KMS-11 (cell line): ENCODE measurements around the gene AGPAT1.

Source experiments
- H2AFZ ChIP-seq: fragments of 200-600 bp; sonication (generic); 2 replicates; pipeline ENCODE4 v1.6.1; 2016; ENCODE audit warnings: antibody characterized with exemption, mixed run types, low read depth
- H3K27ac ChIP-seq: fragments of 200-600 bp; sonication (generic); 2 replicates; pipeline ENCODE4 v1.6.1; 2016; ENCODE audit warnings: mild to moderate bottlenecking, mixed run types
- H3K27me3 ChIP-seq: fragments of 200-600 bp; sonication (generic); 2 replicates; pipeline ENCODE4 v1.6.1; 2017; ENCODE audit warnings: mild to moderate bottlenecking, low read depth, mixed run types, moderate library complexity; ENCODE audit not compliant: insufficient read depth
- H3K36me3 ChIP-seq: fragments of 200-600 bp; sonication (generic); 2 replicates; pipeline ENCODE4 v1.6.1; 2017; ENCODE audit warnings: mild to moderate bottlenecking, mixed run types; ENCODE audit not compliant: insufficient read depth
- H3K4me1 ChIP-seq: fragments of 200-600 bp; sonication (generic); 2 replicates; pipeline ENCODE4 v1.6.1; 2016; ENCODE audit warnings: mild to moderate bottlenecking, low read depth, mixed run types; ENCODE audit not compliant: poor library complexity, severe bottlenecking
- H3K4me2 ChIP-seq: fragments of 200-600 bp; sonication (generic); 2 replicates; pipeline ENCODE4 v1.7.0; 2016; ENCODE audit warnings: mild to moderate bottlenecking, mixed run types
- H3K4me3 ChIP-seq: fragments of 200-600 bp; sonication (generic); IDR thresholded peaks from 2 replicates; pipeline ENCODE4 v1.6.1; 2017; ENCODE audit warnings: low read depth, low read length, mixed read lengths; ENCODE audit not compliant: insufficient read depth
- H3K79me2 ChIP-seq: fragments of 200-600 bp; sonication (generic); 2 replicates; pipeline ENCODE4 v1.6.1; 2016; ENCODE audit warnings: low read depth, mixed run types; ENCODE audit not compliant: insufficient read depth
- H3K9ac ChIP-seq: fragments of 200-600 bp; sonication (generic); 2 replicates; pipeline ENCODE4 v1.6.1; 2016; ENCODE audit warnings: mild to moderate bottlenecking, mixed run types
- H4K20me1 ChIP-seq: fragments of 200-600 bp; sonication (generic); 2 replicates; pipeline ENCODE4 v1.6.1; 2016; ENCODE audit warnings: mild to moderate bottlenecking, mixed run types; ENCODE audit not compliant: insufficient read depth
- CTCF ChIP-seq: fragments of 200-600 bp; sonication (generic); conservative IDR thresholded peaks from 2 replicates; pipeline ENCODE4 v1.6.1; 2017; ENCODE audit warnings: low read depth, mild to moderate bottlenecking, antibody characterized with exemption, low read length, moderate library complexity, mixed read lengths

AGPAT1 gene

GRCh38 chr6:32128751-32129296 lies 47.1 kb downstream of the AGPAT1 start:
- H3K79me2 ChIP-seq = peaks cover 13% of the 10 kb centered on the region
- H2AFZ ChIP-seq = no peak overlapping the region
- H3K4me1 ChIP-seq = peaks cover 22% of the 10 kb centered on the region
- no peak overlapping the region for H3K9ac ChIP-seq
- H3K27me3 ChIP-seq = no peaks in the 10 kb centered on the region
- H3K4me2 ChIP-seq = peak overlapping the region; percentile 92
- no peaks in the 10 kb centered on the region; the same call in 1 of the 2 replicates for H3K36me3 ChIP-seq
- no peak overlapping the region for H3K4me3 ChIP-seq
- no peak overlapping the region for H3K27ac ChIP-seq
- H4K20me1 ChIP-seq = no peaks in the 10 kb centered on the region
- TF ChIP-seq CTCF = no peak

- H3K4me3 ChIP-seq = no peak within 1 kb of the TSS
- H3K4me1 ChIP-seq = peaks cover 22% of the 10 kb centered on the region
- H2AFZ ChIP-seq = peak within 1 kb of the TSS; percentile 77
- H4K20me1 ChIP-seq = no peaks in the 10 kb centered on the region
- H3K4me2 ChIP-seq = peak within 1 kb of the TSS; percentile 92
- H3K27ac ChIP-seq = peak within 1 kb of the TSS; percentile 51
- H3K9ac ChIP-seq = peak within 1 kb of the TSS; percentile 80
- no peaks in the 10 kb centered on the region for H3K27me3 ChIP-seq
- H3K79me2 ChIP-seq = peaks cover 13% of the 10 kb centered on the region
- H3K36me3 ChIP-seq = no peaks in the 10 kb centered on the region; the same call in 1 of the 2 replicates
- no peak for TF ChIP-seq CTCF
Observed at GRCh38 chr6:32127717-32128592, 47.9 kb downstream of the AGPAT1 start, which contains the start of gene ATF6B. Gene ATF6B, minus strand, starts transcription at chr6:32128246. Its CDS starts 39 bp downstream, at chr6:32128207.

DNA sequence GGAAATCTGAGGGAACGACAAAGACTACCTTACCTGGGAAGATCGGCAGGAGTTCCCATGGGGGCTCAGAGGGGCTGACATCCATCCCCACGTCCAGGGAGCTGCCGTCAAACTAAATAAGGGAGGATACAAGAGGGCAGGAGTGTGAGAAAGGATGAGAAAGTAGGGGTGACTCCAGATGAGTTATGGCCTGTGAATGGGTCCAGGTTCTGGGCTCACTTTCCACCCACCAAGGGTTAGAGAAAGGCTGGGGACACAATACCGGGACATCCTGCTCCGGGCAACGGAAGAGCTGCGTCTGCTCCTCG lies 48.5 kb downstream of the AGPAT1 start:
- Histone ChIP-seq H4K20me1 (no peaks in the 10 kb centered on the region), H3K4me3 (no peak overlapping the region), H2AFZ (peak overlapping the region; percentile 77; the same call in 1 of the 2 replicates), H3K4me1 (peaks cover 22% of the 10 kb centered on the region), H3K9ac (peak overlapping the region; percentile 80; the same call in 1 of the 2 replicates), H3K4me2 (peak overlapping the region; percentile 56), H3K36me3 (no peaks in the 10 kb centered on the region; the same call in 1 of the 2 replicates), H3K27ac (no peak overlapping the region), H3K27me3 (no peaks in the 10 kb centered on the region), H3K79me2 (peaks cover 13% of the 10 kb centered on the region)
- no peak for TF ChIP-seq CTCF

GRCh38 chr6:32126880-32127279 lies 49.0 kb downstream of the AGPAT1 start:
- Histone ChIP-seq H3K27me3 (no peaks in the 10 kb centered on the region), H3K79me2 (peaks cover 13% of the 10 kb centered on the region), H2AFZ (no peak overlapping the region), H3K27ac (no peak overlapping the region), H3K4me1 (peaks cover 22% of the 10 kb centered on the region), H3K4me2 (peak overlapping the region; percentile 56), H3K9ac (no peak overlapping the region), H4K20me1 (no peaks in the 10 kb centered on the region), H3K36me3 (no peaks in the 10 kb centered on the region; the same call in 1 of the 2 replicates), H3K4me3 (no peak overlapping the region)
- TF ChIP-seq CTCF = no peak
